ENCODE results near the gene FIGN. TPM values are rescaled to one million over a fixed set of nuclear protein-coding genes. Genes with fewer than 3 reads are reported as not detected.

FIGN gene
- polyA plus RNA-seq, 1 donor from 2014 or later, result 0.71 TPM

DNA sequence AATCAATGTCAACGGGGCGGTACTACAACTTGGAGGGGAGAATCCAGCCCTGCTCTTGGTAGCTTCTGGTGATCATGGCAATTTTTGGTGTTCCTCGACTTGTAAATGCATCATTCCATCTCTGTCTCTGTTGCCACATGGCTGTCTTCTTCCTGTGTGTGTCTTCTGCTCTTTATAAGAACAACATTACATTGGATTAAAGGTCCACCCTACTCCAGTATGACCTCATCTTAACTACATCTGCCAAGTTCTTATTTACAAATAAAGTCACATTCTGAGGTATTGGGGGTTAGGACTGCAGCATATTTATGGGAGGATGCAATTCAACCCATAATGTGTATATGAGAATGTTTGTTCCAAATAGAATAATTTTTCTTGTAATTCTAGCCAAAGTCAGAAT is 28.8 kb upstream of the FIGN start:
- TF ChIP-seq POLR2AphosphoS5 (IDR thresholded peaks at IDR 0.05) (no peak), EZH2 (IDR thresholded peaks at IDR 0.05; ENCODE audit: borderline replicate concordance, insufficient read depth, low read length, poor library complexity, severe bottlenecking) (no peak), EP300 (conservative IDR thresholded peaks at IDR 0.05; ENCODE audit: poor library complexity, severe bottlenecking) (no peak), MXI1 (conservative IDR thresholded peaks at IDR 0.05; ENCODE audit: poor library complexity, severe bottlenecking) (no peak), RAD21 (conservative IDR thresholded peaks at IDR 0.05) (no peak)
- TF ChIP-seq, protein P1, sequence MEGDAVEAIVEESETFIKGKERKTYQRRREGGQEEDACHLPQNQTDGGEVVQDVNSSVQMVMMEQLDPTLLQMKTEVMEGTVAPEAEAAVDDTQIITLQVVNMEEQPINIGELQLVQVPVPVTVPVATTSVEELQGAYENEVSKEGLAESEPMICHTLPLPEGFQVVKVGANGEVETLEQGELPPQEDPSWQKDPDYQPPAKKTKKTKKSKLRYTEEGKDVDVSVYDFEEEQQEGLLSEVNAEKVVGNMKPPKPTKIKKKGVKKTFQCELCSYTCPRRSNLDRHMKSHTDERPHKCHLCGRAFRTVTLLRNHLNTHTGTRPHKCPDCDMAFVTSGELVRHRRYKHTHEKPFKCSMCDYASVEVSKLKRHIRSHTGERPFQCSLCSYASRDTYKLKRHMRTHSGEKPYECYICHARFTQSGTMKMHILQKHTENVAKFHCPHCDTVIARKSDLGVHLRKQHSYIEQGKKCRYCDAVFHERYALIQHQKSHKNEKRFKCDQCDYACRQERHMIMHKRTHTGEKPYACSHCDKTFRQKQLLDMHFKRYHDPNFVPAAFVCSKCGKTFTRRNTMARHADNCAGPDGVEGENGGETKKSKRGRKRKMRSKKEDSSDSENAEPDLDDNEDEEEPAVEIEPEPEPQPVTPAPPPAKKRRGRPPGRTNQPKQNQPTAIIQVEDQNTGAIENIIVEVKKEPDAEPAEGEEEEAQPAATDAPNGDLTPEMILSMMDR (IDR thresholded peaks at IDR 0.05; ENCODE audit: poor library complexity, severe bottlenecking), result no peak
- TF ChIP-seq, protein P2, sequence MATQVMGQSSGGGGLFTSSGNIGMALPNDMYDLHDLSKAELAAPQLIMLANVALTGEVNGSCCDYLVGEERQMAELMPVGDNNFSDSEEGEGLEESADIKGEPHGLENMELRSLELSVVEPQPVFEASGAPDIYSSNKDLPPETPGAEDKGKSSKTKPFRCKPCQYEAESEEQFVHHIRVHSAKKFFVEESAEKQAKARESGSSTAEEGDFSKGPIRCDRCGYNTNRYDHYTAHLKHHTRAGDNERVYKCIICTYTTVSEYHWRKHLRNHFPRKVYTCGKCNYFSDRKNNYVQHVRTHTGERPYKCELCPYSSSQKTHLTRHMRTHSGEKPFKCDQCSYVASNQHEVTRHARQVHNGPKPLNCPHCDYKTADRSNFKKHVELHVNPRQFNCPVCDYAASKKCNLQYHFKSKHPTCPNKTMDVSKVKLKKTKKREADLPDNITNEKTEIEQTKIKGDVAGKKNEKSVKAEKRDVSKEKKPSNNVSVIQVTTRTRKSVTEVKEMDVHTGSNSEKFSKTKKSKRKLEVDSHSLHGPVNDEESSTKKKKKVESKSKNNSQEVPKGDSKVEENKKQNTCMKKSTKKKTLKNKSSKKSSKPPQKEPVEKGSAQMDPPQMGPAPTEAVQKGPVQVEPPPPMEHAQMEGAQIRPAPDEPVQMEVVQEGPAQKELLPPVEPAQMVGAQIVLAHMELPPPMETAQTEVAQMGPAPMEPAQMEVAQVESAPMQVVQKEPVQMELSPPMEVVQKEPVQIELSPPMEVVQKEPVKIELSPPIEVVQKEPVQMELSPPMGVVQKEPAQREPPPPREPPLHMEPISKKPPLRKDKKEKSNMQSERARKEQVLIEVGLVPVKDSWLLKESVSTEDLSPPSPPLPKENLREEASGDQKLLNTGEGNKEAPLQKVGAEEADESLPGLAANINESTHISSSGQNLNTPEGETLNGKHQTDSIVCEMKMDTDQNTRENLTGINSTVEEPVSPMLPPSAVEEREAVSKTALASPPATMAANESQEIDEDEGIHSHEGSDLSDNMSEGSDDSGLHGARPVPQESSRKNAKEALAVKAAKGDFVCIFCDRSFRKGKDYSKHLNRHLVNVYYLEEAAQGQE (IDR thresholded peaks at IDR 0.05; ENCODE audit: borderline replicate concordance), result no peak
- H3F3A ChIP-seq (ENCODE audit: insufficient read depth, low read length, poor library complexity, severe bottlenecking), result no peaks in the 10 kb centered on the region
- no peaks in the 10 kb centered on the region for H3K79me2 ChIP-seq (replicated peaks; ENCODE audit: insufficient read depth, low read length)
- H4K20me1 ChIP-seq (ENCODE audit: insufficient read depth), result no peaks in the 10 kb centered on the region
- no peaks in the 10 kb centered on the region for H3K27me3 ChIP-seq (ENCODE audit: insufficient read depth, low read depth, low read length)
- H3K4me2 ChIP-seq (ENCODE audit: low read length), result no peak overlapping the region
- no peak overlapping the region for H2AFZ ChIP-seq (ENCODE audit: low read depth, low read length)
- no peaks in the 10 kb centered on the region for H3K9me2 ChIP-seq (ENCODE audit: insufficient read depth, low read length)
- no peaks in the 10 kb centered on the region for H3K36me3 ChIP-seq (ENCODE audit: insufficient read depth, low read length)
- H3K9ac ChIP-seq (ENCODE audit: low read length), result no peak overlapping the region
- H3K4me3 ChIP-seq (ENCODE audit: low read length), result no peak overlapping the region
- H3K27ac ChIP-seq (ENCODE audit: low read length), result no peak overlapping the region
- H3K9me3 ChIP-seq (ENCODE audit: low read length), result no peaks in the 10 kb centered on the region

DNA sequence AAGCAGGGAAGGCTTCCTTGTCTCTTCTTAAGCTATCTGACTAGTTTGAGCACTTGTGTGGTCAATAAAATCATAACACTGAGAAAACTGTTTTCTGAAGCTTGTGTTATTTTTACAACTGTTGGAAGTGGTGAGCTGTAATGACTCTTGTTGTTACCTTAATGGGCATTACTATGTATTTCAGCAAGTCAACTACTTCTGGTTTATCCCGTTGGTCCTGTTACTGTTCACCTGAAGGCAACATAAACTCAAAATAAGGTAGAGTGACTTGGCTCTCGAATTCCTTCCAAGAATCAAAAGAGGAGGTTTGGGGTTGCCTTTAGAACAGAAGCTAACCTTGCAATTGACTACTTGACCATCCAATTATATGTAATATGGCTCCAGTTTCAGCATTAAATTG is 23.2 kb upstream of the FIGN start:
- Histone ChIP-seq H3K27ac (ENCODE audit: low read length) (no peak overlapping the region), H3K4me2 (ENCODE audit: low read length) (no peak overlapping the region), H3K9me3 (ENCODE audit: low read length) (no peaks in the 10 kb centered on the region), H3K36me3 (ENCODE audit: insufficient read depth, low read length) (no peaks in the 10 kb centered on the region), H2AFZ (ENCODE audit: low read depth, low read length) (no peak overlapping the region), H3K27me3 (ENCODE audit: insufficient read depth, low read depth, low read length) (no peaks in the 10 kb centered on the region), H3F3A (ENCODE audit: insufficient read depth, low read length, poor library complexity, severe bottlenecking) (no peaks in the 10 kb centered on the region), H3K79me2 (replicated peaks; ENCODE audit: insufficient read depth, low read length) (no peaks in the 10 kb centered on the region), H3K9me2 (ENCODE audit: insufficient read depth, low read length) (no peaks in the 10 kb centered on the region), H4K20me1 (ENCODE audit: insufficient read depth) (no peaks in the 10 kb centered on the region), H3K9ac (ENCODE audit: low read length) (no peak overlapping the region), H3K4me3 (ENCODE audit: low read length) (peak overlapping the region; percentile 13)
- TF ChIP-seq MXI1 (conservative IDR thresholded peaks at IDR 0.05; ENCODE audit: poor library complexity, severe bottlenecking) (no peak), SMC3 (conservative IDR thresholded peaks at IDR 0.05; ENCODE audit: poor library complexity) (no peak), RAD21 (conservative IDR thresholded peaks at IDR 0.05) (no peak), EZH2 (IDR thresholded peaks at IDR 0.05; ENCODE audit: borderline replicate concordance, insufficient read depth, low read length, poor library complexity, severe bottlenecking) (no peak), POLR2AphosphoS5 (IDR thresholded peaks at IDR 0.05) (no peak), TAF1 (IDR thresholded peaks at IDR 0.05; ENCODE audit: low read depth) (no peak), EP300 (conservative IDR thresholded peaks at IDR 0.05; ENCODE audit: poor library complexity, severe bottlenecking) (no peak)
- TF ChIP-seq, protein P2 (IDR thresholded peaks at IDR 0.05; ENCODE audit: borderline replicate concordance), result no peak
- TF ChIP-seq, protein P1 (IDR thresholded peaks at IDR 0.05; ENCODE audit: poor library complexity, severe bottlenecking), result no peak
